HG02759 (cell line): ENCODE data around the gene PHOSPHO2.
"Not testable (repeated sequence)": the region's sequence is repeated elsewhere in the genome, so short reads cannot be mapped to it uniquely, and the experiment has no call there.

Experiments
- ATAC-seq: cut with Tn5 transposase; IDR thresholded peaks from one replicate; pipeline ENCODE4 v1.9.1; 2021; ENCODE audit warnings: mild to moderate bottlenecking, moderate library complexity; ENCODE audit not compliant: unreplicated experiment

PHOSPHO2 gene

GRCh38 chr2:169683425-169684134, 10.7 kb upstream of the PHOSPHO2 start:
- ATAC-seq, result no peak

- ATAC-seq, result no peak
These were observed 10.1 kb upstream of the PHOSPHO2 start for GRCh38 chr2:169684135-169684565.

- ATAC-seq, result not testable (repeated sequence)
These were observed 9.6 kb upstream of the PHOSPHO2 start for GRCh38 chr2:169684712-169685111.

GRCh38 chr2:169686825-169687224, 7.4 kb upstream of the PHOSPHO2 start:
- ATAC-seq, result not testable (repeated sequence)

- ATAC-seq, result not testable (repeated sequence)
These were observed 6.3 kb upstream of the PHOSPHO2 start for GRCh38 chr2:169687943-169688342.

GRCh38 chr2:169690958-169691357, 3.3 kb upstream of the PHOSPHO2 start:
- no peak for ATAC-seq

- ATAC-seq, result no peak
These were observed 1.6 kb upstream of the PHOSPHO2 start for GRCh38 chr2:169692718-169693117.

GRCh38 chr2:169693360-169693759, 909 bp upstream of the PHOSPHO2 start:
- no peak for ATAC-seq

- ATAC-seq, result no peak
These were observed 608 bp downstream of the PHOSPHO2 start for GRCh38 chr2:169694894-169695260.

- no peak for ATAC-seq
These were observed 2.1 kb downstream of the PHOSPHO2 start for GRCh38 chr2:169696381-169696780.

- ATAC-seq, result not testable (repeated sequence)
These were observed 4.9 kb downstream of the PHOSPHO2 start for GRCh38 chr2:169699173-169699572.

- ATAC-seq, result no peak
These were observed 8.7 kb downstream of the PHOSPHO2 start for GRCh38 chr2:169702996-169703395.

- no peak for ATAC-seq
These were observed 10.0 kb downstream of the PHOSPHO2 start for GRCh38 chr2:169704160-169704708.

GRCh38 chr2:169705927-169706326, 11.7 kb downstream of the PHOSPHO2 start:
- no peak for ATAC-seq

GRCh38 chr2:169707626-169708025, 13.4 kb downstream of the PHOSPHO2 start:
- no peak for ATAC-seq

GRCh38 chr2:169709331-169709730, 15.1 kb downstream of the PHOSPHO2 start:
- ATAC-seq, result no peak

- ATAC-seq, result no peak
These were observed 15.7 kb downstream of the PHOSPHO2 start for GRCh38 chr2:169709981-169710380.

- no peak for ATAC-seq
These were observed 17.7 kb downstream of the PHOSPHO2 start for GRCh38 chr2:169711751-169712509.

GRCh38 chr2:169712791-169713227, 18.5 kb downstream of the PHOSPHO2 start:
- ATAC-seq, result no peak

GRCh38 chr2:169713331-169713730, 19.1 kb downstream of the PHOSPHO2 start:
- no peak for ATAC-seq

GRCh38 chr2:169714699-169715098, 20.4 kb downstream of the PHOSPHO2 start:
- no peak for ATAC-seq
